MM.1S (cell line): Measurements from ENCODE around the gene C4orf17.

Experiments
- EZH2 ChIP-seq: fragments of 300-600 bp; sonication (generic); optimal IDR thresholded peaks from 2 replicates; pipeline ENCODE3; 2017; ENCODE audit warnings: low read depth, mild to moderate bottlenecking, antibody characterized with exemption, low read length, mixed read lengths
- EZH2phosphoT487 ChIP-seq: fragments of 300-600 bp; sonication (generic); IDR thresholded peaks from 2 replicates; pipeline ENCODE4 v1.6.1; 2018; ENCODE audit warnings: antibody characterized with exemption, low read length
- TF ChIP-seq, protein P1 (sequence below): fragments of 300-600 bp; sonication (generic); IDR thresholded peaks from 2 replicates; pipeline ENCODE4 v1.5.1; 2016; ENCODE audit warnings: antibody characterized with exemption, low read length, mixed read lengths

DNA sequence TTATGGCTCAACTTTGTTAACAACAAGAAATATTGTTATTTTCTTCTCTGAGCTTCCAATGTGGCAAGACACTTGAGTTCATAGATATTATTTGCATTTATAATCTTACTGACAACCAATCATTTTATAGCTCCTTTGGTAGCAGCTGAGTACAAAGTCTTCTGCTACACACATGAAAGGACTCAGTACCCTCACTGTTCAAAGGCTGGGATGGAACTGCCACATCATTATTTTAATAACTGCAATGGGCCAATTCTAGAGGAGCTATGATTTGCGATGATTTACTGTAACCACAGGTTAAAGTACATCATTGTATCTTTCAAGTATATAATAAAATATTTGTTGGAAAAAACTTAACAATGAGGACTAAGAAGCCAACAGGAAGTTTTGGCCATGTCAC, 74.7 kb downstream of the C4orf17 start:
- TF ChIP-seq EZH2phosphoT487 (no peak), EZH2 (no peak)
- TF ChIP-seq, protein P1, sequence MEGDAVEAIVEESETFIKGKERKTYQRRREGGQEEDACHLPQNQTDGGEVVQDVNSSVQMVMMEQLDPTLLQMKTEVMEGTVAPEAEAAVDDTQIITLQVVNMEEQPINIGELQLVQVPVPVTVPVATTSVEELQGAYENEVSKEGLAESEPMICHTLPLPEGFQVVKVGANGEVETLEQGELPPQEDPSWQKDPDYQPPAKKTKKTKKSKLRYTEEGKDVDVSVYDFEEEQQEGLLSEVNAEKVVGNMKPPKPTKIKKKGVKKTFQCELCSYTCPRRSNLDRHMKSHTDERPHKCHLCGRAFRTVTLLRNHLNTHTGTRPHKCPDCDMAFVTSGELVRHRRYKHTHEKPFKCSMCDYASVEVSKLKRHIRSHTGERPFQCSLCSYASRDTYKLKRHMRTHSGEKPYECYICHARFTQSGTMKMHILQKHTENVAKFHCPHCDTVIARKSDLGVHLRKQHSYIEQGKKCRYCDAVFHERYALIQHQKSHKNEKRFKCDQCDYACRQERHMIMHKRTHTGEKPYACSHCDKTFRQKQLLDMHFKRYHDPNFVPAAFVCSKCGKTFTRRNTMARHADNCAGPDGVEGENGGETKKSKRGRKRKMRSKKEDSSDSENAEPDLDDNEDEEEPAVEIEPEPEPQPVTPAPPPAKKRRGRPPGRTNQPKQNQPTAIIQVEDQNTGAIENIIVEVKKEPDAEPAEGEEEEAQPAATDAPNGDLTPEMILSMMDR = no peak
